K562 (cell line): Measurements from ENCODE around the gene PAFAH1B2. TPM values are rescaled to one million over a fixed set of nuclear protein-coding genes. Genes with fewer than 3 reads are reported as not detected.

Source experiments
- ATAC-seq: fragments of 200-7000 bp; cut with Tn5 transposase; 3 replicates; pipeline ENCODE4 v1.9.1; 2020; ENCODE audit warnings: moderate library complexity
- BruUV-seq: library from RNA; stranded (reverse); fragments of 400-500 nt; replicated peaks from 2 replicates; lab custom pipeline; 2021; lab: Mats Ljungman, UMichigan
- CTCF ChIA-PET: fragments of 300-600 bp; formaldehyde crosslinking; extraction: SDS; loops from one replicate; lab custom pipeline; 2021; ENCODE audit warnings: low intra/inter-chr PET ratio; lab: Yijun Ruan, JAX
- POLR2A ChIA-PET: fragments of 300-600, 350-650 bp; sonication (Branson Sonifier 250); formaldehyde crosslinking; extraction: SDS; loops from one replicate; lab custom pipeline; 2021; ENCODE audit warnings: antibody characterized with exemption, inconsistent platforms; lab: Yijun Ruan, JAX
- DNase-seq, 4 experiments: peaks; one replicate each; pipeline versions ENCODE4 v3.0.0 to v3.0.0-alpha.2; 2011 to 2018; ENCODE audit warnings: low spot score in 3 of 4, mixed read lengths in 3 of 4; ENCODE audit errors: extremely low read depth in 1 of 4
- FAIRE-seq: peaks from 2 replicates; lab custom pipeline; 2011; peaks lifted over from hg19 to GRCh38; lab: Jason Lieb, UNC
- H2AFZ ChIP-seq: 2 replicates; pipeline ENCODE4 v1.6.0; 2011; ENCODE audit warnings: low read depth, low read length, control low read depth, inconsistent platforms
- H3K27ac ChIP-seq: fragments of 200-600 bp; 3 replicates; pipeline ENCODE4 v1.8.0; 2011; ENCODE audit warnings: low read depth, mild to moderate bottlenecking, control low read depth, inconsistent platforms, low read length, moderate library complexity, mixed read lengths; ENCODE audit errors: extremely low read depth
- H3K27me3 ChIP-seq, 2 experiments: fragments of 300-600 bp in 1 of 2; 2 replicates in 1 of 2; 3 replicates in 1 of 2; pipeline versions ENCODE4 v1.6.0 to v1.8.0; 2011; ENCODE audit warnings: inconsistent platforms in 2 of 2, low read length in 2 of 2, mild to moderate bottlenecking in 1 of 2, mixed read lengths in 1 of 2, moderate library complexity in 1 of 2; ENCODE audit not compliant: control insufficient read depth in 2 of 2, insufficient read depth in 2 of 2
- H3K36me3 ChIP-seq: fragments of 300-600 bp; 3 replicates; pipeline ENCODE4 v1.8.0; 2011; ENCODE audit warnings: mild to moderate bottlenecking, low read length, inconsistent platforms; ENCODE audit not compliant: control insufficient read depth, insufficient read depth
- H3K4me1 ChIP-seq, 2 experiments: fragments of 200-600 bp in 1 of 2; replicated peaks in 1 of 2; 2 replicates in 1 of 2; 3 replicates in 1 of 2; pipeline versions ENCODE4 v1.5.1 to v1.8.0; 2011; ENCODE audit warnings: inconsistent platforms in 2 of 2, low read length in 2 of 2, mild to moderate bottlenecking in 1 of 2, mixed read lengths in 1 of 2, moderate library complexity in 1 of 2; ENCODE audit not compliant: control insufficient read depth in 2 of 2, insufficient read depth in 2 of 2
- H3K4me2 ChIP-seq: 2 replicates; pipeline ENCODE4 v1.6.1; 2011; ENCODE audit warnings: low read length, control low read depth, inconsistent platforms, mixed read lengths; ENCODE audit not compliant: insufficient read depth
- H3K4me3 ChIP-seq: fragments of 200-600 bp; sonication (generic), shearing (Covaris generic); 2 replicates; pipeline ENCODE4 v1.5.1; 2016; ENCODE audit warnings: control low read depth, inconsistent platforms
- H3K79me2 ChIP-seq: fragments of 200-600 bp; 3 replicates; pipeline ENCODE4 v1.8.0; 2011; ENCODE audit warnings: low read length, inconsistent platforms; ENCODE audit not compliant: control insufficient read depth, insufficient read depth
- H3K9ac ChIP-seq, 2 experiments: 2 replicates each; pipeline versions ENCODE4 v1.6.0 to v1.6.1; 2011; ENCODE audit warnings: low read depth in 2 of 2, low read length in 2 of 2, control low read depth in 1 of 2, inconsistent platforms in 1 of 2, mild to moderate bottlenecking in 1 of 2, mixed read lengths in 1 of 2; ENCODE audit not compliant: insufficient read depth in 1 of 2
- H3K9me1 ChIP-seq: one replicate; pipeline ENCODE4 v1.6.0; 2011; ENCODE audit warnings: inconsistent platforms, mild to moderate bottlenecking, low read length, moderate library complexity; ENCODE audit not compliant: control insufficient read depth, insufficient read depth
- H3K9me3 ChIP-seq: replicated peaks from 2 replicates; pipeline ENCODE4 v1.5.1; 2011; ENCODE audit warnings: low read depth, low read length, inconsistent platforms; ENCODE audit not compliant: control insufficient read depth, insufficient read depth
- H4K20me1 ChIP-seq: replicated peaks from 2 replicates; pipeline ENCODE4 v1.6.1; 2011; ENCODE audit warnings: low read length, inconsistent platforms, mixed read lengths; ENCODE audit not compliant: control insufficient read depth, insufficient read depth
- CHD2 ChIP-seq: IDR thresholded peaks from 2 replicates; pipeline ENCODE4 v1.6.1; 2011; ENCODE audit warnings: low read depth, low read length
- DDX20 ChIP-seq: fragments of 450-650 bp; IDR thresholded peaks from 2 replicates; pipeline ENCODE4 v1.6.1; 2016; ENCODE audit warnings: missing genetic modification characterization, low read depth, mild to moderate bottlenecking, missing compliant biosample characterization, moderate library complexity
- KDM5B ChIP-seq: fragments of 200-600 bp; sonication (generic); IDR thresholded peaks from 2 replicates; pipeline ENCODE4 v1.6.1; 2012; ENCODE audit warnings: low read depth, mild to moderate bottlenecking, moderate library complexity, low read length, control low read depth, inconsistent platforms; ENCODE audit not compliant: insufficient replicate concordance
- SREBF1 ChIP-seq: fragments of 150-350 bp; IDR thresholded peaks from 2 replicates; pipeline ENCODE4 v1.6.1; 2014; ENCODE audit warnings: antibody characterized with exemption, low read depth, low read length, borderline replicate concordance
- SRSF7 ChIP-seq: fragments of 200-400 bp; formaldehyde crosslinking; optimal IDR thresholded peaks from 2 replicates; pipeline ENCODE3; 2017; ENCODE audit warnings: mild to moderate bottlenecking, low read depth, low read length
- TBL1XR1 ChIP-seq, 2 experiments: IDR thresholded peaks; 2 replicates each; pipeline ENCODE4 v1.6.1; 2012; ENCODE audit warnings: improper control_type of control experiment in 2 of 2, low read length in 2 of 2, mild to moderate bottlenecking in 1 of 2
- ZC3H11A ChIP-seq: IDR thresholded peaks from 2 replicates; pipeline ENCODE4 v1.6.1; 2012; ENCODE audit warnings: low read depth, low read length, improper control_type of control experiment
- ZNF143 ChIP-seq: sonication (generic); formaldehyde crosslinking; IDR thresholded peaks from 2 replicates; pipeline ENCODE4 v1.9.0; 2022; ENCODE audit warnings: mild to moderate bottlenecking, missing genetic modification reagents
- ZZZ3 ChIP-seq: fragments of 450-650 bp; IDR thresholded peaks from 2 replicates; pipeline ENCODE4 v1.6.1; 2016; ENCODE audit warnings: antibody characterized with exemption, mild to moderate bottlenecking, moderate library complexity
- WGBS: fragments of 100-300 bp; shearing (Covaris generic); methylation state at CpG from one replicate; pipeline ENCODE4 v1.1.6; 2016; ENCODE audit warnings: low coverage, mixed read lengths; ENCODE audit not compliant: insufficient coverage; ENCODE audit errors: missing lambda C conversion rate; 5-methylcytosine and 5-hydroxymethylcytosine counted together
- in situ Hi-C: fragments of 300-500 bp; cut with MboI; formaldehyde crosslinking; loops from 4 replicates; pipeline ENCODE4 v1.15.0; 2018; ENCODE audit warnings: inconsistent platforms, mixed read lengths
- intact Hi-C: fragments of 100-400 bp; cut with micrococcal nuclease; formaldehyde crosslinking; loops from 2 replicates; pipeline ENCODE4 v1.14.2; 2022
- polyA plus RNA-seq, 8 experiments: library from polyadenylated mRNA; depleted of rRNA in 4 of 8; stranded (reverse) in 5 of 8; unstranded in 3 of 8; fragments of >200 nt; fragmentation: Nextera tagmentation in 2 of 8; fragmentation: Illumina TruSeq in 1 of 8; extraction: Ambion mirVana in 2 of 8; extraction: Trizol in 1 of 8; gene quantifications; 2 replicates each; pipeline versions ENCODE4 v1.2.1 to v1.2.3, GENCODE V29; 2011 to 2014; ENCODE audit warnings: inconsistent platforms in 1 of 8, missing spikeins in 1 of 8
- total RNA-seq, 7 experiments: library from RNA; depleted of rRNA in 6 of 7; stranded (reverse); fragments of >200 nt in 6 of 7; fragmentation: Illumina TruSeq in 2 of 7; extraction: Trizol in 2 of 7; gene quantifications; 2 replicates each; pipeline versions ENCODE4 v1.2.1 to v1.2.3, GENCODE V29; 2011 to 2021; ENCODE audit warnings: low replicate concordance in 1 of 7
- TF ChIP-seq, protein P1 (sequence below): fragments of 250-450 bp; sonication (Bioruptor Pico); IDR thresholded peaks from 2 replicates; pipeline ENCODE4 v1.8.0; 2022; ENCODE audit warnings: inconsistent platforms, mild to moderate bottlenecking, moderate library complexity, borderline replicate concordance
- TF ChIP-seq, protein P2 (sequence below), 2 experiments: fragments of 450-650 bp; conservative IDR thresholded peaks; 2 replicates each; pipeline ENCODE4 v1.6.1; 2017; ENCODE audit warnings: mild to moderate bottlenecking in 2 of 2, moderate library complexity in 2 of 2

Gene PAFAH1B2
- total and polyA plus RNA-seq, 9 of the 15 experiments (the other 6 are each of a cell fraction or from before 2014, with no cell fraction given): 27.8 to 94.7 (median 64.9) TPM

DNA sequence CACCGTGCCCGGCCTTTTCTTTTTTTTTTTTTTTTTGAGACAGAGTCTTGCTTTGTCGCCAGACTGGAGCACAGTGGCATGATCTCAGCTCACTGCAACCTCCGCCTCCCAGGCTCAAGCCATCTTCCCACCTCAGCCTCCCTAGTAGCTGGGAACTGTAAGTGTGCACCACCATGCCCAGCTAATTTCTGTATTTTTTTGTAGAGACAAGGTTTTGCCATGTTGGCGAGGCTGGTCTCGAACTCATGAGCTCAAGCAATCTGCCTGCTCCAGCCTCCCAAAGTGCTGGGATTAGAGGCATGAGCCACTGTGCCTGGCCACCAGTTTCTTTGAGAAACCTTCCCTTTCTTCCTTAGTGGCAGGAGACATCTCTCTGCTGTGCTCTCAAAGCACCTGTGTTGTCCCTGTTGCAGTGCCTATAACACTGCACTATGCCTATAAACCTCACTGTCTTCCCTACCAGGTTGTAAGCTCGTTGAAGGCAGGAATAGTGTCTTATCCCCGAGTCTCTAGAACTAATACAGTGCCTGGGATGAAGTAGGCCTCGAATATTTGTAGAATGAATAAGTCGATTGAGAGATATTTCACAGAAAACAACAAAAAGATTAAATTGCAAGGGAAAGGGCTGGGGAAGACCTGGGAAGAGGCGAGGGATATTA lies 68.7 kb downstream of the PAFAH1B2 start:
- H3K36me3 ChIP-seq: peaks cover 35% of the 10 kb centered on the region; the same call in 2 of the 3 replicates
- ChIA-PET CTCF (no interaction called here), POLR2A (interaction anchor here (0.6 to 0.7 kb wide), 2 partner anchors 32 to 104 kb away, joined by 3 to 4 read pairs; no protein-coding TSS in a partner anchor)
- H3K9ac ChIP-seq: no peak overlapping the region
- H3K4me2 ChIP-seq: no peak overlapping the region
- ATAC-seq (no peak), FAIRE-seq (no peak), DNase-seq (no peak)
- no peaks in the 10 kb centered on the region for H3K79me2 ChIP-seq
- TF ChIP-seq TBL1XR1 (IDR thresholded peaks at IDR 0.05; ENCODE audit: low read length in 2 of 2) (no peak), ZC3H11A (no peak)
- H3K27me3 ChIP-seq: no peaks in the 10 kb centered on the region
- intact Hi-C loops (no loop called here), in situ Hi-C loops (no loop called here)
- BruUV-seq: no TSS peak
- H2AFZ ChIP-seq: no peak overlapping the region
- no peaks in the 10 kb centered on the region for H3K9me1 ChIP-seq
- no peak overlapping the region for H3K4me3 ChIP-seq
- H3K9me3 ChIP-seq: no peaks in the 10 kb centered on the region
- no peaks in the 10 kb centered on the region for H4K20me1 ChIP-seq
- no peak overlapping the region for H3K27ac ChIP-seq
- peaks cover 0 to 4% of the 10 kb centered on the region in 2 experiments; a peak in 2 of 5 replicates for H3K4me1 ChIP-seq
- 87% methylated on average over 8 of the region's 11 CpGs for WGBS

DNA sequence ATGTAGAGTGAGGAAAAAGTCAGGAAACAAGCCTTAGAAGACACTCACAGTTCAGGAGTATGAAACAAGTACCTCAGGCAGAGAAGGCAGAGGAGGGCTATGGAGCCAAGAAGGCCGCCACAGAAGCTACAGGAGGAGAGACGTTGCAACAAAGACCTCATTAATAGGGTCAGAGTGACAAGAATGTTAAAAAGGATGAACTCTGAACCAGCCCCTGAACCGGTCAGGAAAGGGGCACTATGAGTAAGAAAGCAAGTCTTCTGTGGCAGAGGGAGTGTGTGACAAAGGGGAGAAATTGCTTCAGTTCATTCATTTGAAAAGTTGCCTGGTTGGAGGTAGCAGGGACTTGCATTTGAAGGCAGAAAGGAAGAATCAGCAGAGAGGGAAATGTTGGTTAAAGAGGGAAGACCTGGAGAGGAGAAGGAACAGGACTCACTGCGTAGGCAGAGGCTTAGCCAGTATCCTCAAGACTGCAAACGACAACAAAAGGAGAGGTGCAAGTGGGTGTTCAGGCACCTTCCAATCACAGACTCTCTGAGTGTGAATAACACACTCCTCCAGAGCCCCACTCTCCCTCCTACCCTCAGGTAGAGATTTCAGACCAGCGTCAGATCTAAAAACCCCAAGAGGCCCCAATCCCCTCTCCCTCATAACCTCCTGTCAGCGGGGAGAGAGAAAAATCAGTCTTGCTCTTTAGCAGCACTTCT lies 70.5 kb downstream of the PAFAH1B2 start:
- ChIA-PET CTCF (no interaction called here), POLR2A (interaction anchor here (0.7 to 1.0 kb wide), 3 partner anchors 10 to 16 kb away, joined by 3 to 5 read pairs (median 3); no protein-coding TSS in a partner anchor)
- ATAC-seq (no peak), DNase-seq (no peak), FAIRE-seq (no peak)
- Histone ChIP-seq H3K9ac (no peak overlapping the region), H3K4me1 (peaks cover 9 to 12% of the 10 kb centered on the region in 2 experiments; a peak in 4 of 5 replicates), H3K27me3 (no peaks in the 10 kb centered on the region), H3K9me1 (peaks cover 3% of the 10 kb centered on the region), H3K4me3 (no peak overlapping the region), H4K20me1 (no peaks in the 10 kb centered on the region), H3K27ac (no peak overlapping the region), H3K9me3 (no peaks in the 10 kb centered on the region), H3K79me2 (no peaks in the 10 kb centered on the region), H2AFZ (no peak overlapping the region), H3K36me3 (peaks cover 52% of the 10 kb centered on the region), H3K4me2 (no peak overlapping the region)
- in situ Hi-C loops: no loop called here
- intact Hi-C loops: no loop called here
- 95% methylated on average over 7 of the region's 7 CpGs for WGBS
- no TSS peak for BruUV-seq
- TF ChIP-seq, protein P1, sequence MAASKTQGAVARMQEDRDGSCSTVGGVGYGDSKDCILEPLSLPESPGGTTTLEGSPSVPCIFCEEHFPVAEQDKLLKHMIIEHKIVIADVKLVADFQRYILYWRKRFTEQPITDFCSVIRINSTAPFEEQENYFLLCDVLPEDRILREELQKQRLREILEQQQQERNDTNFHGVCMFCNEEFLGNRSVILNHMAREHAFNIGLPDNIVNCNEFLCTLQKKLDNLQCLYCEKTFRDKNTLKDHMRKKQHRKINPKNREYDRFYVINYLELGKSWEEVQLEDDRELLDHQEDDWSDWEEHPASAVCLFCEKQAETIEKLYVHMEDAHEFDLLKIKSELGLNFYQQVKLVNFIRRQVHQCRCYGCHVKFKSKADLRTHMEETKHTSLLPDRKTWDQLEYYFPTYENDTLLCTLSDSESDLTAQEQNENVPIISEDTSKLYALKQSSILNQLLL: no peak
- TF ChIP-seq ZNF143 (CRISPR knock-in tag) (no peak), SREBF1 (no peak), SRSF7 (no peak), ZZZ3 (no peak), CHD2 (no peak), DDX20 (tag) (no peak), KDM5B (no peak)
- TF ChIP-seq, protein P2, sequence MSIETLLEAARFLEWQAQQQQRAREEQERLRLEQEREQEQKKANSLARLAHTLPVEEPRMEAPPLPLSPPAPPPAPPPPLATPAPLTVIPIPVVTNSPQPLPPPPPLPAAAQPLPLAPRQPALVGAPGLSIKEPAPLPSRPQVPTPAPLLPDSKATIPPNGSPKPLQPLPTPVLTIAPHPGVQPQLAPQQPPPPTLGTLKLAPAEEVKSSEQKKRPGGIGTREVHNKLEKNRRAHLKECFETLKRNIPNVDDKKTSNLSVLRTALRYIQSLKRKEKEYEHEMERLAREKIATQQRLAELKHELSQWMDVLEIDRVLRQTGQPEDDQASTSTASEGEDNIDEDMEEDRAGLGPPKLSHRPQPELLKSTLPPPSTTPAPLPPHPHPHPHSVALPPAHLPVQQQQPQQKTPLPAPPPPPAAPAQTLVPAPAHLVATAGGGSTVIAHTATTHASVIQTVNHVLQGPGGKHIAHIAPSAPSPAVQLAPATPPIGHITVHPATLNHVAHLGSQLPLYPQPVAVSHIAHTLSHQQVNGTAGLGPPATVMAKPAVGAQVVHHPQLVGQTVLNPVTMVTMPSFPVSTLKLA (conservative IDR thresholded peaks at IDR 0.05): no peak
